ENCODE results near the gene GRK5.

The GRK5 gene

GRCh38 chr10:119466655-119467054, 259.3 kb downstream of the GRK5 start:
- Histone ChIP-seq H3K9me3 (ENCODE audit: control insufficient read depth, insufficient read depth, low read length) (no peaks in the 10 kb centered on the region), H3K9ac (ENCODE audit: low read depth, low read length) (no peak overlapping the region), H3K4me3 (ENCODE audit: low read depth, low read length) (no peak overlapping the region), H3K27me3 (ENCODE audit: control insufficient read depth, insufficient read depth, low read length) (no peaks in the 10 kb centered on the region), H3K36me3 (ENCODE audit: control insufficient read depth, insufficient read depth, low read length) (no peaks in the 10 kb centered on the region), H3K4me1 (ENCODE audit: control insufficient read depth, insufficient read depth, low read length) (no peaks in the 10 kb centered on the region)

DNA sequence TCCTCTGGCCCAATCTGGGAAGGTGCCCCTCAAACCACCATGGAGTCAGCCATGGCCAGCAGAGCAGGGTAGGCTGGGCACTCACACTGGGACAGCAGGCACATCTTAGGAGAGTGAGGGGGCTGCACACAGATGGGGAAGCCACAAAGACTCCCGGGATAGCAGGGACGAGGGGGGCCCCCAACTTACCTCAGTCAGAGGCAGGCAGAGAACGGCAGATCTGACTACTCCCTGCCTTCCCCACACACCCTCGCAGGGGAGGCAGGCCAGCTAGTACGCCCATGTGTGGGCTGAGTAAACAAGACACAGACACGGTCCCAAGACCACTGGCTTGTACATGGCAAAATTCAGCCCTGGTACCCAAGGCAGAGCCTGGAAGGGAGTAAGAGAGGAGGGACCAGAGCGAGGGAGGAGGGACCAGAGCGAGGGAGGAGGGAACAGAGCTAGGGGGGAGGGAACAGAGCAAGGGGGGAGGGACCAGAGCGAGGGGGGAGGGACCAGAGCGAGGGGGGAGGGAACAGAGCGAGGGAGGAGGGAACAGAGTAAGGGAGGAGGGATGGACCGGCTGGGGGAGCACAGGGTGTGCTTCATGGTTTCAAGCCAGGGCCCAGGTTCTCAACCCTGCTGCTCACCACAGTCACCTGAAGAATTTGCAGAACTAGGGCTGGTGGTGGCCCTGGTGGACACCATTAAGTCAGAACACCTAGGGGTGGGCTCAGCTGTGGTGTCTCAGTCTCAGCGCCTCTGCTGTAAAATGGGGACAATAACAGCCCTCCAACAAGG, 261.4 kb downstream of the GRK5 start:
- no peaks in the 10 kb centered on the region for H3K9me3 ChIP-seq (ENCODE audit: control insufficient read depth, insufficient read depth, low read length)
- no peak overlapping the region for H3K4me3 ChIP-seq (ENCODE audit: low read depth, low read length)
- no peak overlapping the region for H3K9ac ChIP-seq (ENCODE audit: low read depth, low read length)
- H3K27me3 ChIP-seq (ENCODE audit: control insufficient read depth, insufficient read depth, low read length): peaks cover 4% of the 10 kb centered on the region
- H3K4me1 ChIP-seq (ENCODE audit: control insufficient read depth, insufficient read depth, low read length): no peaks in the 10 kb centered on the region
- H3K36me3 ChIP-seq (ENCODE audit: control insufficient read depth, insufficient read depth, low read length): no peaks in the 10 kb centered on the region

DNA sequence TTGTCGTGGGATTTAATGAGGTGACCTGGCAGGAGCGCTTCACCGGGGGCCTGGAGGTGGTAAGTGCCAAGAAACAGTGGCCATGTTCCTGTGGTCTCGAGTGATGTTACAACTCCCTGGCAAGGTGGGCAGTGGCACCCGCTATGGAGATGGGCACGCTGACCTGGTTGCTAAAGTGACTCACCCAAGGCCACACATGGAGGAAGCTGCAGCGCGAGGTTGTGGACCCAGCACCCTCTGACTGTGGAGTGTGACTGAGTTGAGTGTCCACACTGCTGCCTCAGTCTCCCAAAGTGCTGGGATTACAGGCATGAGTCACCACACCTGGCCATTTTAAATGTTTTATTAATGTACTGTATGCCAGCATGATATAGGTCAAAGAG, 261.9 kb downstream of the GRK5 start:
- H3K4me1 ChIP-seq (ENCODE audit: control insufficient read depth, insufficient read depth, low read length): no peaks in the 10 kb centered on the region
- H3K9me3 ChIP-seq (ENCODE audit: control insufficient read depth, insufficient read depth, low read length): no peaks in the 10 kb centered on the region
- no peak overlapping the region for H3K9ac ChIP-seq (ENCODE audit: low read depth, low read length)
- no peak overlapping the region for H3K4me3 ChIP-seq (ENCODE audit: low read depth, low read length)
- no peaks in the 10 kb centered on the region for H3K36me3 ChIP-seq (ENCODE audit: control insufficient read depth, insufficient read depth, low read length)
- peaks cover 4% of the 10 kb centered on the region for H3K27me3 ChIP-seq (ENCODE audit: control insufficient read depth, insufficient read depth, low read length)

DNA sequence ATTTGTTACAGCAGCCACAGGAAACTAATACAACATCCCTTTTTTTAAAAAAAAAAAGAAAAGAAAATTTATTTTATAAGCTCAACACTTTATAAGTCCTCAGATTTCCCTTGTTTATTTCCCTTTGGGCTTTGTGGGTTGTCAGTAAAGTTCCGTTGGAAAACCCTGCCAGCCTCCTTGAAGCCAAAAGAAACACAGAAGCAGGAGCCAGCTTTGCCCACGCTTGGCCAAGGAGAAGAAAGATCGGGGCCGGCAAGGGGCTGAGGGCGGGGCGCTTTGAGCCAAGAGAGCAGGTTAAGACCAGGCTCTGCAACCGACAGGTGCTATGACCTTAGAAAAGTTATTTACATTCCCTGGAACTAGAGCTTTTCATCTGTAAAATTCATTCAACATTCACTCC, 262.5 kb downstream of the GRK5 start:
- no peaks in the 10 kb centered on the region for H3K4me1 ChIP-seq (ENCODE audit: control insufficient read depth, insufficient read depth, low read length)
- H3K27me3 ChIP-seq (ENCODE audit: control insufficient read depth, insufficient read depth, low read length): peaks cover 10% of the 10 kb centered on the region
- H3K9me3 ChIP-seq (ENCODE audit: control insufficient read depth, insufficient read depth, low read length): no peaks in the 10 kb centered on the region
- no peaks in the 10 kb centered on the region for H3K36me3 ChIP-seq (ENCODE audit: control insufficient read depth, insufficient read depth, low read length)
- no peak overlapping the region for H3K4me3 ChIP-seq (ENCODE audit: low read depth, low read length)
- no peak overlapping the region for H3K9ac ChIP-seq (ENCODE audit: low read depth, low read length)

- no peak overlapping the region for H3K4me3 ChIP-seq (ENCODE audit: low read depth, low read length)
- no peaks in the 10 kb centered on the region for H3K36me3 ChIP-seq (ENCODE audit: control insufficient read depth, insufficient read depth, low read length)
- no peaks in the 10 kb centered on the region for H3K9me3 ChIP-seq (ENCODE audit: control insufficient read depth, insufficient read depth, low read length)
- H3K9ac ChIP-seq (ENCODE audit: low read depth, low read length): no peak overlapping the region
- peaks cover 16% of the 10 kb centered on the region for H3K27me3 ChIP-seq (ENCODE audit: control insufficient read depth, insufficient read depth, low read length)
- no peaks in the 10 kb centered on the region for H3K4me1 ChIP-seq (ENCODE audit: control insufficient read depth, insufficient read depth, low read length)
Measured at GRCh38 chr10:119470920-119471702, 263.7 kb downstream of the GRK5 start.

DNA sequence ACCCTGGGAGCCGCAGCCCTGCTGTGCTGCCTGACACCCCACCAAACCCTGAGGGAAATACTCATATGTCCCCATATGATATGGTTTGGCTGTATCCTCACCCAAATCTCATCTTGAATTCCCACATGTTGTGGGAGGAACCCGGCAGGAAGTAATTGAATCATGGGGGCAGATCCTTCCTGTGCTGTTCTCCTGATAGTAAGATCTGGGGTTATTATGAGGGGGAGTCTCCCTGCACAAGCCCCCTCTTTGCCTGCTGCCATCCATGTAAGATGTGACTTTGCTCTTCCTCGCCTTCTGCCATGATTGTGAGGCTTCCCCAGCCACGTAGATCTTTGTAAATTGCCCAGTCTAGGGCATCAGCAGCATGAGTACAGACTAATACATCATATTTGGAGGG, 266.4 kb downstream of the GRK5 start:
- no peak overlapping the region for H3K4me3 ChIP-seq (ENCODE audit: low read depth, low read length)
- H3K4me1 ChIP-seq (ENCODE audit: control insufficient read depth, insufficient read depth, low read length): no peaks in the 10 kb centered on the region
- H3K27me3 ChIP-seq (ENCODE audit: control insufficient read depth, insufficient read depth, low read length): peaks cover 40% of the 10 kb centered on the region
- no peaks in the 10 kb centered on the region for H3K9me3 ChIP-seq (ENCODE audit: control insufficient read depth, insufficient read depth, low read length)
- H3K36me3 ChIP-seq (ENCODE audit: control insufficient read depth, insufficient read depth, low read length): no peaks in the 10 kb centered on the region
- H3K9ac ChIP-seq (ENCODE audit: low read depth, low read length): no peak overlapping the region

GRCh38 chr10:119474606-119475005, 267.2 kb downstream of the GRK5 start:
- no peak overlapping the region for H3K4me3 ChIP-seq (ENCODE audit: low read depth, low read length)
- no peak overlapping the region for H3K9ac ChIP-seq (ENCODE audit: low read depth, low read length)
- H3K9me3 ChIP-seq (ENCODE audit: control insufficient read depth, insufficient read depth, low read length): no peaks in the 10 kb centered on the region
- no peaks in the 10 kb centered on the region for H3K4me1 ChIP-seq (ENCODE audit: control insufficient read depth, insufficient read depth, low read length)
- H3K27me3 ChIP-seq (ENCODE audit: control insufficient read depth, insufficient read depth, low read length): peaks cover 49% of the 10 kb centered on the region
- no peaks in the 10 kb centered on the region for H3K36me3 ChIP-seq (ENCODE audit: control insufficient read depth, insufficient read depth, low read length)

- Histone ChIP-seq H3K9me3 (ENCODE audit: control insufficient read depth, insufficient read depth, low read length) (no peaks in the 10 kb centered on the region), H3K27me3 (ENCODE audit: control insufficient read depth, insufficient read depth, low read length) (peaks cover 67% of the 10 kb centered on the region), H3K9ac (ENCODE audit: low read depth, low read length) (no peak overlapping the region), H3K36me3 (ENCODE audit: control insufficient read depth, insufficient read depth, low read length) (no peaks in the 10 kb centered on the region), H3K4me3 (ENCODE audit: low read depth, low read length) (no peak overlapping the region), H3K4me1 (ENCODE audit: control insufficient read depth, insufficient read depth, low read length) (no peaks in the 10 kb centered on the region)
Measured at GRCh38 chr10:119477444-119477843, 270.1 kb downstream of the GRK5 start.

DNA sequence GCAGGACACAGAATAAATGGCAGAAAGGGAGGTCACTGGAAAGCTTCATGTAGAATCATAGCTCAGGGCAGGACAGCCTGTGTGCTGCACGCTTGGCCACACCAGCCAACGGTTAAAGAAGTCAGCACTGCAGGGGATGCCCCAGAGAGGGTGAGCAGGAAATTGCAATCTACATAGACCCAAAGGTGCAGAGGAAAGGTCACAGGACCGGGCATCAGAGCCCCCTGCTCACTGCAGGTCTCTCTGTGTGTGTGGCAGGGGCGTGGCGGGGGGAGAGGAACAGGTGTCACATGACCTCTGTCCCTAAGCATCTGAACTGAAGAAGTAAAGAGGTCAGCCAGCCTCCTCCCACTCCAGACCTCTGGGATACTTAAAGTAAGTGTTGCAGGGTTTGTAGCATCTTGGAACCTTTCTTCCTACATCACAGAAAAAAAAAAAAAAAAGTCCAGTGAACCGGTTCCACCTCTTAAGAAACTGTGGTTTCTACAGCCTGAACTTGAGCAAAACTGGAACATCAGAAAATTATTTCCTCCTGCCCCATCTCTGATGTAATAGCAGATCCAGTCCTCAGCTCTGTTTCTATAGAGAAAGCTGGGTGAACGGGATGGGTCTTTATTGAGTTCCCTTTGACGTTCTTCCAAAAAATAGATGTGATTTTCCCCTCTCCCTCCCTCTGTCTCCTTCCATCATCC, 270.9 kb downstream of the GRK5 start:
- Histone ChIP-seq H3K4me1 (ENCODE audit: control insufficient read depth, insufficient read depth, low read length) (no peaks in the 10 kb centered on the region), H3K9ac (ENCODE audit: low read depth, low read length) (no peak overlapping the region), H3K36me3 (ENCODE audit: control insufficient read depth, insufficient read depth, low read length) (no peaks in the 10 kb centered on the region), H3K9me3 (ENCODE audit: control insufficient read depth, insufficient read depth, low read length) (no peaks in the 10 kb centered on the region), H3K4me3 (ENCODE audit: low read depth, low read length) (no peak overlapping the region), H3K27me3 (ENCODE audit: control insufficient read depth, insufficient read depth, low read length) (peaks cover 74% of the 10 kb centered on the region)

DNA sequence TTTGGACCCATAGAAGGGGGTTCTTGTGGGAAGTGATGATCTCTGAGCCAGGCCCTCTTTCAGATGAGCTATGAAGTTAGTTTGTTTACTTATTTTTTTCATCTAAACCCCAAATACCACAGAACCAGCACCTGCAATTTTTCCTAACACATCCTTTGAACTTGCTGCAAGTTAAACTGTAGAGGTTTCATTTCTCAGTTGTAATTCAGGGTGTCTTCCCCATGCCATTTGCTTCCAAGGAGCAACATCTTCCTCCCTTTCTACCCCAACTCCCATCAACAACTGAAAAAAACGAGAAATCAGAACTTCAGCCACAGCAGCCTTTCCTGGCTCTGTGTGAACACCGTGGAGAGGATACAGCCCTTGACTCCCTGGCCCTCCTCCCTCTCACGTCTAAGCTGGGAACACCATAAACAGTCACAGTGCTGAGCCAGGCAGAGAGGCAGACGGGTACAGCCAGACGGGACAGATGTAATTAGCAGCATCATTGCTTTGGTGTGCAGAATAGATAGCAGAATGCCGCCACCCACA, 271.5 kb downstream of the GRK5 start:
- H3K27me3 ChIP-seq (ENCODE audit: control insufficient read depth, insufficient read depth, low read length): peaks cover 74% of the 10 kb centered on the region

DNA sequence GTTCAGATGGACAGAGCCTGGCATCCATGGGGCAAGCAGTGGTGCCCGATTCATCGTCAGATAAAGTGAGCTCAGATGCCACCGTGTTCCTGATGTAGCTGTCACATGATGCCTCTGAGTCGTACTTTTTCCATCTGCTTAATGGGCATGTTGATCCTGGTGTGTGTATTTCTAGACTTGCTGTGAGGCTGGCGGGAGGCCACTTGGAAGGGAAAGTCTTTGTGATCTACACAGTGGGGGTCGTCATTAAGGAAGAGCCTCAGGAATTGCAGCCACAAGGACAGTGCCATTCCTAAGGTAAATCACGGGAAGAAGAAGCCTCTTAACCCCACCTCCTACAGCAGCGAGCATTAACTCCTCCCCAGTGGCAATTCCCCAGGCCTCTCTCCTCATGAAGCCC, 272.2 kb downstream of the GRK5 start:
- Histone ChIP-seq H3K27me3 (ENCODE audit: control insufficient read depth, insufficient read depth, low read length) (peaks cover 73% of the 10 kb centered on the region), H3K4me3 (ENCODE audit: low read depth, low read length) (no peak overlapping the region), H3K9ac (ENCODE audit: low read depth, low read length) (no peak overlapping the region), H3K4me1 (ENCODE audit: control insufficient read depth, insufficient read depth, low read length) (no peaks in the 10 kb centered on the region), H3K36me3 (ENCODE audit: control insufficient read depth, insufficient read depth, low read length) (no peaks in the 10 kb centered on the region), H3K9me3 (ENCODE audit: control insufficient read depth, insufficient read depth, low read length) (no peaks in the 10 kb centered on the region)

More for the DNA sequence above, 271.5 kb downstream of the GRK5 start:
- Histone ChIP-seq H3K36me3 (ENCODE audit: control insufficient read depth, insufficient read depth, low read length) (no peaks in the 10 kb centered on the region), H3K9ac (ENCODE audit: low read depth, low read length) (no peak overlapping the region), H3K4me1 (ENCODE audit: control insufficient read depth, insufficient read depth, low read length) (no peaks in the 10 kb centered on the region), H3K4me3 (ENCODE audit: low read depth, low read length) (no peak overlapping the region), H3K9me3 (ENCODE audit: control insufficient read depth, insufficient read depth, low read length) (no peaks in the 10 kb centered on the region)
